IMR-90 (cell line): ENCODE data around the gene NAT10. TPM values are rescaled to one million over a fixed set of nuclear protein-coding genes. Genes with fewer than 3 reads are reported as not detected.

Experiments
- ATAC-seq: fragments of 200-7000 bp; cut with Tn5 transposase; 2 replicates; pipeline ENCODE4 v1.9.1; 2020; ENCODE audit warnings: low read depth, mild to moderate bottlenecking, moderate library complexity
- BruUV-seq: library from RNA; stranded (reverse); fragments of 400-500 nt; replicated peaks from 2 replicates; lab custom pipeline; 2021; lab: Mats Ljungman, UMichigan
- CTCF ChIA-PET: fragments of 300-600 bp; formaldehyde crosslinking; extraction: SDS; loops from one replicate; lab custom pipeline; 2021; ENCODE audit warnings: antibody characterized with exemption; lab: Yijun Ruan, JAX
- POLR2A ChIA-PET: fragments of 300-600 bp; sonication (Branson Sonifier 250); formaldehyde crosslinking; loops from one replicate; lab custom pipeline; 2022; ENCODE audit warnings: antibody characterized with exemption; ENCODE audit not compliant: unreplicated experiment; lab: Charles Lee
- DNase-seq: peaks from one replicate; pipeline ENCODE4 v3.0.0; 2013
- H2AFZ ChIP-seq: replicated peaks from 2 replicates; pipeline ENCODE3; 2013; ENCODE audit warnings: low read length, mild to moderate bottlenecking; ENCODE audit not compliant: poor library complexity
- H2AK5ac ChIP-seq: 2 replicates; pipeline ENCODE4 v1.6.1; 2013; ENCODE audit warnings: low read depth, low read length, inconsistent platforms
- H2AK9ac ChIP-seq: replicated peaks from 2 replicates; pipeline ENCODE3; 2013; ENCODE audit warnings: mild to moderate bottlenecking, low read depth, low read length, moderate library complexity; ENCODE audit not compliant: poor library complexity
- H2BK120ac ChIP-seq: 2 replicates; pipeline ENCODE4 v1.6.1; 2013; ENCODE audit warnings: low read depth, low read length, inconsistent platforms
- H2BK15ac ChIP-seq: 3 replicates; pipeline ENCODE4 v1.6.1; 2013; ENCODE audit warnings: low read depth, low read length, inconsistent platforms
- H2BK20ac ChIP-seq: 2 replicates; pipeline ENCODE4 v1.6.1; 2013; ENCODE audit warnings: low read depth, mild to moderate bottlenecking, inconsistent platforms, low read length, moderate library complexity
- H2BK5ac ChIP-seq: 2 replicates; pipeline ENCODE4 v1.6.1; 2013; ENCODE audit warnings: mild to moderate bottlenecking, low read depth, low read length, inconsistent platforms; ENCODE audit not compliant: poor library complexity, severe bottlenecking
- H3K14ac ChIP-seq: replicated peaks from 2 replicates; pipeline ENCODE4 v1.6.1; 2013; ENCODE audit warnings: low read depth, low read length, inconsistent platforms
- H3K18ac ChIP-seq: 2 replicates; pipeline ENCODE4 v1.6.1; 2013; ENCODE audit warnings: low read depth, low read length, control low read depth
- H3K23ac ChIP-seq: 2 replicates; pipeline ENCODE4 v1.6.1; 2013; ENCODE audit warnings: low read depth, low read length, inconsistent platforms
- H3K27ac ChIP-seq: 2 replicates; pipeline ENCODE4 v1.5.1; 2013; ENCODE audit warnings: mild to moderate bottlenecking, control low read depth, low read length; ENCODE audit not compliant: insufficient read depth
- H3K27me3 ChIP-seq: 2 replicates; pipeline ENCODE4 v1.6.1; 2013; ENCODE audit warnings: low read length; ENCODE audit not compliant: control insufficient read depth, insufficient read depth
- H3K36me3 ChIP-seq: 2 replicates; pipeline ENCODE4 v1.6.1; 2013; ENCODE audit warnings: low read length, mixed read lengths; ENCODE audit not compliant: control insufficient read depth, insufficient read depth
- H3K4ac ChIP-seq: 2 replicates; pipeline ENCODE4 v1.6.1; 2013; ENCODE audit warnings: low read depth, low read length, inconsistent platforms
- H3K4me1 ChIP-seq: 2 replicates; pipeline ENCODE4 v1.6.1; 2013; ENCODE audit warnings: low read length, mixed read lengths; ENCODE audit not compliant: control insufficient read depth, insufficient read depth
- H3K4me2 ChIP-seq: 2 replicates; pipeline ENCODE4 v1.6.1; 2013; ENCODE audit warnings: low read depth, mild to moderate bottlenecking, control low read depth, low read length, moderate library complexity
- H3K4me3 ChIP-seq: 2 replicates; pipeline ENCODE4 v1.5.1; 2013; ENCODE audit warnings: low read depth, mild to moderate bottlenecking, control low read depth, low read length, moderate library complexity; ENCODE audit not compliant: insufficient read depth
- H3K56ac ChIP-seq: 2 replicates; pipeline ENCODE4 v1.6.1; 2013; ENCODE audit warnings: low read length, inconsistent platforms; ENCODE audit not compliant: insufficient read depth; ENCODE audit errors: extremely low read depth
- H3K79me1 ChIP-seq, 2 experiments: 2 replicates each; pipeline ENCODE4 v1.6.1; 2013; ENCODE audit warnings: low read length in 2 of 2, inconsistent platforms in 1 of 2, low read depth in 1 of 2
- H3K9ac ChIP-seq: 2 replicates; pipeline ENCODE4 v1.6.1; 2013; ENCODE audit warnings: low read depth, low read length, control low read depth
- H3K9me1 ChIP-seq: 2 replicates; pipeline ENCODE4 v1.6.1; 2013; ENCODE audit warnings: low read length, inconsistent platforms; ENCODE audit not compliant: insufficient read depth
- H3K9me3 ChIP-seq: 2 replicates; pipeline ENCODE4 v1.6.1; 2013; ENCODE audit warnings: low read length; ENCODE audit not compliant: control insufficient read depth, insufficient read depth
- H4K20me1 ChIP-seq: 2 replicates; pipeline ENCODE4 v1.6.1; 2013; ENCODE audit warnings: low read length, inconsistent platforms; ENCODE audit not compliant: insufficient read depth
- H4K5ac ChIP-seq: 2 replicates; pipeline ENCODE4 v1.6.1; 2013; ENCODE audit warnings: mild to moderate bottlenecking, low read depth, low read length, control low read depth
- H4K8ac ChIP-seq, 2 experiments: 2 replicates each; pipeline ENCODE4 v1.6.1; 2013; ENCODE audit warnings: low read depth in 2 of 2, low read length in 2 of 2, control low read depth in 1 of 2, inconsistent platforms in 1 of 2
- H4K91ac ChIP-seq: 2 replicates; pipeline ENCODE4 v1.6.1; 2013; ENCODE audit warnings: low read depth, low read length, inconsistent platforms; ENCODE audit not compliant: insufficient read depth
- CHD1 ChIP-seq: IDR thresholded peaks from 2 replicates; pipeline ENCODE4 v1.6.1; 2012; ENCODE audit warnings: low read depth, low read length, improper control_type of control experiment
- WGBS, 2 experiments: methylation state at CpG; one replicate each; pipeline versions ENCODE4 v1.1.5 to v1.1.7; 2013; ENCODE audit warnings: missing lambda C conversion rate in 2 of 2; ENCODE audit not compliant: insufficient read length in 1 of 2; ENCODE audit errors: extremely low coverage in 2 of 2; 5-methylcytosine and 5-hydroxymethylcytosine counted together
- dilution Hi-C: fragments of 300-500 bp; cut with HindIII; formaldehyde crosslinking; loops from one replicate; pipeline ENCODE4 v1.14.3; 2018; ENCODE audit warnings: low sequenced_read_pairs; ENCODE audit not compliant: unreplicated experiment
- in situ Hi-C: fragments of 300-500 bp; cut with MboI; formaldehyde crosslinking; loops from 3 replicates; pipeline ENCODE4 v1.14.3; 2019; ENCODE audit warnings: low sequenced_read_pairs, inconsistent platforms, mixed read lengths
- intact Hi-C: fragments of 100-400 bp; cut with micrococcal nuclease; formaldehyde crosslinking; loops from 2 replicates; pipeline ENCODE4 v1.10.0; 2022
- polyA plus RNA-seq, 3 experiments: library from polyadenylated mRNA; depleted of rRNA; stranded (reverse); fragments of >200 nt; gene quantifications; 2 replicates each; pipeline ENCODE4 v1.2.3, GENCODE V29; 2012; ENCODE audit warnings: low replicate concordance in 1 of 3
- total RNA-seq: library from RNA; depleted of rRNA; stranded (reverse); fragments of >200 nt; gene quantifications from 2 replicates; pipeline ENCODE4 v1.2.3, GENCODE V29; 2012

NAT10 gene
- total and polyA plus RNA-seq, 2 of the 4 experiments (the other 2 are of a cell fraction): 28.1 to 34.8 TPM

GRCh38 chr11:34148504-34149165, 43.2 kb downstream of the NAT10 start:
- dilution Hi-C loops: no loop called here
- in situ Hi-C loops: no loop called here
- Histone ChIP-seq H3K9me3 (no peaks in the 10 kb centered on the region), H3K79me1 (no peaks in the 10 kb centered on the region; a peak in 1 of 4 replicates), H3K4me2 (no peak overlapping the region), H3K9me1 (no peaks in the 10 kb centered on the region), H2AFZ (no peak overlapping the region), H3K27me3 (no peaks in the 10 kb centered on the region), H3K56ac (no peak overlapping the region), H2AK5ac (no peak overlapping the region), H2BK15ac (no peak overlapping the region), H2BK120ac (no peak overlapping the region), H3K36me3 (peaks cover 50% of the 10 kb centered on the region), H3K4me1 (no peaks in the 10 kb centered on the region; the same call in 1 of the 2 replicates), H4K91ac (no peak overlapping the region), H3K14ac (no peak overlapping the region), H3K18ac (no peak overlapping the region), H3K4ac (no peak overlapping the region), H2BK20ac (no peak overlapping the region), H4K5ac (no peak overlapping the region), H4K8ac (no peak overlapping the region), H2BK5ac (no peak overlapping the region), H3K27ac (no peak overlapping the region), H3K9ac (no peak overlapping the region), H3K23ac (no peak overlapping the region), H2AK9ac (no peak overlapping the region), H4K20me1 (no peaks in the 10 kb centered on the region), H3K4me3 (no peak overlapping the region)
- 100% methylated on average over 1 of the region's 16 CpGs; no CpG with 5 or more reads in 1 of the 2 experiments for WGBS, 2 experiments
- ChIA-PET POLR2A (no interaction called here), CTCF (interaction anchor here (0.6 kb wide), 1 partner anchor 235 kb away, joined by 7 read pairs; no protein-coding TSS in a partner anchor)
- intact Hi-C loops: no loop called here
- ATAC-seq (no peak), DNase-seq (no peak)
- no TSS peak for BruUV-seq
- no peak for TF ChIP-seq CHD1
